ENCODE data around the gene TMEM47. TPM values are rescaled to one million over a fixed set of nuclear protein-coding genes. Genes with fewer than 3 reads are reported as not detected.

TMEM47 gene
- 1.4 and 1.5 TPM in 2 replicates for polyA plus RNA-seq (2011; rRNA removed)
- polyA plus RNA-seq (2012; cell fraction: cytosol; rRNA removed), result 0.12 and 0.19 TPM in 2 replicates
- 0.10 and 0.11 TPM in 2 replicates for polyA plus RNA-seq (2012; cell fraction: nucleus; rRNA removed)
- polyA plus RNA-seq (2017; fragmentation: RNase III; extraction: RNeasy Plus Mini Kit Qiagen cat#74134 plus additional on column Dnase treatment), result 0.42 to 0.74 TPM (median 0.56 TPM) in 3 replicates
- 0.44 and 0.79 TPM in 2 replicates for polyA minus RNA-seq (2011; rRNA and poly(A)+ RNA removed)

DNA sequence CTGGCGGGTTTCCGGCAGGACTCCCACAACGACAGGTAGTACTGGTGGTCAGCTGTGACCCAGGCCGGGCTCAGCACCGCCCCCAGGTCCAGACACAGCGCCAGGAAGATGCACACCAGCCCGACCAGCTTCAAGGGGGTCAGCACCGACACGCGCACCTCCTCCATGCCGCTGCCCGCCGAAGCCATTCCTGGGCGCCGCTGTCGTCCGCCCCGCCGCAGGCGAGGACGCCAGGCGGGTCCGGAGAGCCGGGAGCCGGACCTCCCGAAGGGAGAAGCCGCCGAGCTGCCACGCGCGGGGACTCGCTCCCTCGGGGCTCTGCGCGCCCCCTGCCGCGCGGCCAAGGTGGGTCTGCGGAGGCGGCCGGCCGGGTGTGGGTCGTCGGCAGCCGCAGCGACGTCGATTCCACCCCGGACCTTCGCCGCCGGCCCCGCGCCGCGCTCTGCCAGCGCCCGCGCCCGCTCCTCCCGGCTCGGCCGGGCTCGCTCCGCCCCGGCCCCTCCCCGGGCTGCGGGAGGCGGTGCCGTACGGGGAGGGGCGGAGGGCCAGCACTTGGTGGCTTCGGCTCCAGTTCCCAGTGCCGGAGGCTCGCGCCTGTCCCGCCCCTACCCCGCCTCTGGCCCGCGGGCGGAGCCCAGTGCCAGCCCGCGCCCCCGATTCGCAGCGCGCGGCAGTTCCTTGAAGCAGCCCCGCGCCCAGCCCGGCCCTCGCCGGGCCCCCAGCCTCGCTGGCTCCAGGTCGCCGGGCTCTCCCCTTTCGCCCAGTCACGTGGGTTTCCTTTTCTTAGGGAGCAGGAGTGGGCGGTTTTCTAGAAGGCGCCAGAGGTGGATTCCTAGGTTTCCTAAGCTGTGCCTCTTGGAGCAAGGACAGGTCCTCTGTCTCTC, at the start of gene TMEM47:
TSS of gene TMEM47 (minus strand) at position 444 of the 884 bp plus-strand sequence. CDS start at position 188, 256 bp downstream.
- Histone ChIP-seq H3K4me1 (0 out of 3 replicates have a peak, but pooled peaks cover 3% of the 10 kb centered on the region), H3K4me3 (peak within 1 kb of the TSS; percentile 62), H3K4me2 (peak within 1 kb of the TSS; percentile 91), H3K27ac (peak within 1 kb of the TSS; percentile 66 to 75), H3K9me3 (no peaks in the 10 kb centered on the region)
- DNase-seq (ENCODE audit: low read depth in 1 of 2, low spot score in 1 of 2) (peak; percentile 40 to 44), FAIRE-seq (no peak), ATAC-seq (peak; percentile 99)
- TF ChIP-seq, protein P1, sequence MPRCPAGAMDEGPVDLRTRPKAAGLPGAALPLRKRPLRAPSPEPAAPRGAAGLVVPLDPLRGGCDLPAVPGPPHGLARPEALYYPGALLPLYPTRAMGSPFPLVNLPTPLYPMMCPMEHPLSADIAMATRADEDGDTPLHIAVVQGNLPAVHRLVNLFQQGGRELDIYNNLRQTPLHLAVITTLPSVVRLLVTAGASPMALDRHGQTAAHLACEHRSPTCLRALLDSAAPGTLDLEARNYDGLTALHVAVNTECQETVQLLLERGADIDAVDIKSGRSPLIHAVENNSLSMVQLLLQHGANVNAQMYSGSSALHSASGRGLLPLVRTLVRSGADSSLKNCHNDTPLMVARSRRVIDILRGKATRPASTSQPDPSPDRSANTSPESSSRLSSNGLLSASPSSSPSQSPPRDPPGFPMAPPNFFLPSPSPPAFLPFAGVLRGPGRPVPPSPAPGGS (IDR thresholded peaks at IDR 0.05), result no peak
- TF ChIP-seq FOSL2 (IDR thresholded peaks at IDR 0.05) (no peak), FOSL2 (CRISPR knock-in tag; IDR thresholded peaks at IDR 0.05) (no peak), RARB (CRISPR knock-in tag; IDR thresholded peaks at IDR 0.05) (no peak), BHLHE40 (IDR thresholded peaks at IDR 0.05; ENCODE audit: low read depth, low read length) (no peak), CHD2 (IDR thresholded peaks at IDR 0.05; ENCODE audit: low read length, partially characterized antibody) (no peak), HOXB13 (CRISPR knock-in tag; IDR thresholded peaks at IDR 0.05; ENCODE audit: low read depth) (no peak), NPAS2 (CRISPR knock-in tag; IDR thresholded peaks at IDR 0.05; ENCODE audit: borderline replicate concordance) (no peak), ZFP36 (IDR thresholded peaks at IDR 0.05; ENCODE audit: borderline replicate concordance, partially characterized antibody) (no peak), JUNB (IDR thresholded peaks at IDR 0.05) (no peak), PHF8 (IDR thresholded peaks at IDR 0.05; ENCODE audit: borderline replicate concordance, low read depth) (no peak), POLR2A (IDR thresholded peaks at IDR 0.05; ENCODE audit: low read length) (peak; percentile 12; the same call in 1 of the 2 replicates)
- TF ChIP-seq, protein P2, sequence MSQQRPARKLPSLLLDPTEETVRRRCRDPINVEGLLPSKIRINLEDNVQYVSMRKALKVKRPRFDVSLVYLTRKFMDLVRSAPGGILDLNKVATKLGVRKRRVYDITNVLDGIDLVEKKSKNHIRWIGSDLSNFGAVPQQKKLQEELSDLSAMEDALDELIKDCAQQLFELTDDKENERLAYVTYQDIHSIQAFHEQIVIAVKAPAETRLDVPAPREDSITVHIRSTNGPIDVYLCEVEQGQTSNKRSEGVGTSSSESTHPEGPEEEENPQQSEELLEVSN (IDR thresholded peaks at IDR 0.05; ENCODE audit: borderline replicate concordance, low read depth), result 0 out of 2 replicates have a peak, but pooled peaks have one; percentile 17
- TF ChIP-seq, protein P3, sequence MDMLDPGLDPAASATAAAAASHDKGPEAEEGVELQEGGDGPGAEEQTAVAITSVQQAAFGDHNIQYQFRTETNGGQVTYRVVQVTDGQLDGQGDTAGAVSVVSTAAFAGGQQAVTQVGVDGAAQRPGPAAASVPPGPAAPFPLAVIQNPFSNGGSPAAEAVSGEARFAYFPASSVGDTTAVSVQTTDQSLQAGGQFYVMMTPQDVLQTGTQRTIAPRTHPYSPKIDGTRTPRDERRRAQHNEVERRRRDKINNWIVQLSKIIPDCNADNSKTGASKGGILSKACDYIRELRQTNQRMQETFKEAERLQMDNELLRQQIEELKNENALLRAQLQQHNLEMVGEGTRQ (IDR thresholded peaks at IDR 0.05), result peak; percentile 33; the same call in 1 of the 2 replicates
- CTCF ChIA-PET, result no interaction called here
- POLR2A ChIA-PET, result no interaction called here
- WGBS (ENCODE audit: missing lambda C conversion rate), result 0% methylated on average over 2 of the region's 100 CpGs

DNA sequence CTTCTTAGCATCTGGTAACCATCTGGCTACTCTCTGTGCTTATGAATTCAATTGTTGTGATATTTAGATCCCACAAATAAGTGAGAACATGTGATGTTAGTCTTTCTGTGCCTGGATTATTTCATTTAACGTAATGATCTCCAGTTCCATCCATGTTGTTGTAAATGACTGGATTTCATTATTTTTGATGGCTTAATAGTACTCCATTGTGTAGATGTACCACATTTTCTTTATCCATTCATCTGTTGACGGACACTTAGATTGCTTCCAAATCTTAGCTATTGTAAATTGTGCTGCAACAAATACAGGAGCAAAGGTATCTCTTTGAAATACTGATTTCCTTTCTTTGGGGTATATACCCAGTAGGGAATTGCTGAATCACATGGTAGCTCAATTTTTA, 30.0 kb upstream of the TMEM47 start:
- ChIA-PET POLR2A (no interaction called here), CTCF (no interaction called here)

More for the DNA sequence above, 30.0 kb upstream of the TMEM47 start:
- no peak for ATAC-seq
- Histone ChIP-seq H3K4me1 (no peaks in the 10 kb centered on the region), H3K27ac (no peak overlapping the region), H3K4me2 (no peak overlapping the region), H3K4me3 (no peak overlapping the region), H3K9me3 (no peaks in the 10 kb centered on the region)
- FAIRE-seq, result peak; percentile 86
- 3% methylated on average over 2 of the region's 2 CpGs for WGBS (ENCODE audit: missing lambda C conversion rate)
- no peak for DNase-seq (ENCODE audit: low read depth in 1 of 2, low spot score in 1 of 2)
- no peak for TF ChIP-seq SREBF2 (IDR thresholded peaks at IDR 0.05)
- no peak for TF ChIP-seq BHLHE40 (IDR thresholded peaks at IDR 0.05; ENCODE audit: low read depth, low read length)
- TF ChIP-seq HEYL (CRISPR knock-in tag; IDR thresholded peaks at IDR 0.05), result no peak
- TF ChIP-seq ZC3H11A (IDR thresholded peaks at IDR 0.05), result no peak
- TF ChIP-seq, protein P4, sequence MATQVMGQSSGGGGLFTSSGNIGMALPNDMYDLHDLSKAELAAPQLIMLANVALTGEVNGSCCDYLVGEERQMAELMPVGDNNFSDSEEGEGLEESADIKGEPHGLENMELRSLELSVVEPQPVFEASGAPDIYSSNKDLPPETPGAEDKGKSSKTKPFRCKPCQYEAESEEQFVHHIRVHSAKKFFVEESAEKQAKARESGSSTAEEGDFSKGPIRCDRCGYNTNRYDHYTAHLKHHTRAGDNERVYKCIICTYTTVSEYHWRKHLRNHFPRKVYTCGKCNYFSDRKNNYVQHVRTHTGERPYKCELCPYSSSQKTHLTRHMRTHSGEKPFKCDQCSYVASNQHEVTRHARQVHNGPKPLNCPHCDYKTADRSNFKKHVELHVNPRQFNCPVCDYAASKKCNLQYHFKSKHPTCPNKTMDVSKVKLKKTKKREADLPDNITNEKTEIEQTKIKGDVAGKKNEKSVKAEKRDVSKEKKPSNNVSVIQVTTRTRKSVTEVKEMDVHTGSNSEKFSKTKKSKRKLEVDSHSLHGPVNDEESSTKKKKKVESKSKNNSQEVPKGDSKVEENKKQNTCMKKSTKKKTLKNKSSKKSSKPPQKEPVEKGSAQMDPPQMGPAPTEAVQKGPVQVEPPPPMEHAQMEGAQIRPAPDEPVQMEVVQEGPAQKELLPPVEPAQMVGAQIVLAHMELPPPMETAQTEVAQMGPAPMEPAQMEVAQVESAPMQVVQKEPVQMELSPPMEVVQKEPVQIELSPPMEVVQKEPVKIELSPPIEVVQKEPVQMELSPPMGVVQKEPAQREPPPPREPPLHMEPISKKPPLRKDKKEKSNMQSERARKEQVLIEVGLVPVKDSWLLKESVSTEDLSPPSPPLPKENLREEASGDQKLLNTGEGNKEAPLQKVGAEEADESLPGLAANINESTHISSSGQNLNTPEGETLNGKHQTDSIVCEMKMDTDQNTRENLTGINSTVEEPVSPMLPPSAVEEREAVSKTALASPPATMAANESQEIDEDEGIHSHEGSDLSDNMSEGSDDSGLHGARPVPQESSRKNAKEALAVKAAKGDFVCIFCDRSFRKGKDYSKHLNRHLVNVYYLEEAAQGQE (IDR thresholded peaks at IDR 0.05), result no peak
- TF ChIP-seq KDM5A (IDR thresholded peaks at IDR 0.05), result no peak
- TF ChIP-seq, protein P3 (IDR thresholded peaks at IDR 0.05), result no peak

Data from A549 (cell line).